ENCODE data around the gene UST.
"Not testable (repeated sequence)": the region's sequence is repeated elsewhere in the genome, so short reads cannot be mapped to it uniquely, and the experiment has no call there.

UST gene

DNA sequence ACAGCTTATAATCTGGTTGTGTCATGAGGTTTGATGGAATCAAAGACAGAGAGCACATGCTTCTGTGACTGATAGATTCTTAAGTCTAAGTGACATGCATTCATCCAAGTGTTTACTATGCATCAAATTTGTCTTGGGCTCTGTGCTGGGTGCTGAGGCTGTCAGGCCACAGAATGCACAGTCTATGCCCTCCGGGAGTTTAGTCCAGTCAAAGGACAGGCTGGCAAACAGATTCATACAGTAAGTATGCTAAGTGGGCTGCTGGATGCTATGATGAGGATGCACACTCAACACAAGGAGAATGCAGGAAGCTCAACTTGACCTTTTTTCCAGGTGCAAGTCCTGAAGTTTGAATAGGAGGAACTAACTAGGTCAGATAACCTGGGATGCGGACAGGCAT, 146.7 kb downstream of the UST start:
- no peak for TF ChIP-seq JUND (IDR thresholded peaks at IDR 0.05; ENCODE audit: low read depth)
- DNase-seq (ENCODE audit: low read depth in 1 of 2, low spot score in 1 of 2) = no peak
- in situ Hi-C loops (cut with HindIII; ENCODE audit: low pct_unique_long_range_greater_than_20kb, low sequenced_read_pairs) = no loop called here

DNA sequence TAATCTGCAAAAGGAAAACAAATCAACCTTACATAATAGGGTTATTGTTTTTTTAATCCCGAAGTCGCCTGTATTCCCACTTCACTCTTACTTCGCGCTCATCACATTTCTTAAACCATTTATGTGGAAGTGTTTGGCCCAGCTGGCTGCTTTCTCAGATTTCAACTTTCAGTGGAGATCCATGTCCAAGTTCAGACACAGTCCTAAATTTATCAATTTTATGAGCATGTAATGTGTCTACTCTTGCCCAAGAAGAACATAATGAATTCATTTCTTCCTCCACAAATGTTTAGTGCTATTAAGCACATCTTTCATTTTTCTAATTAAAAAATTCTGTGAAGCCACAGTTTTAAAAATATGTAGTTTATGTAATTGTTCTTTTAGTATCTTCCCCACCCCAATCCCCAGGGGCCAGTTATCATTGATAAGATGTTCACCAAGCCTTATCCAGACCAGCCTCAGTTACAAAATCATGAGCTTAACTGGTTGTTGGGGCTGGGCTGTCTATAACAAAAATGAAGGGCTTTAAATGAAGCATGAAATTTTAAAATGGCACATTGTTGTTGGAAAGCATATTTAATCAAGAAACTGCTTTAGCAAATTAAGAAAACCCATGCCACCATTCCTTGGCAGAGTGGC, 151.7 kb downstream of the UST start:
- TF ChIP-seq JUND (IDR thresholded peaks at IDR 0.05; ENCODE audit: low read depth) = no peak
- in situ Hi-C loops (cut with HindIII; ENCODE audit: low pct_unique_long_range_greater_than_20kb, low sequenced_read_pairs) = no loop called here
- DNase-seq (ENCODE audit: low read depth in 1 of 2, low spot score in 1 of 2) = no peak

DNA sequence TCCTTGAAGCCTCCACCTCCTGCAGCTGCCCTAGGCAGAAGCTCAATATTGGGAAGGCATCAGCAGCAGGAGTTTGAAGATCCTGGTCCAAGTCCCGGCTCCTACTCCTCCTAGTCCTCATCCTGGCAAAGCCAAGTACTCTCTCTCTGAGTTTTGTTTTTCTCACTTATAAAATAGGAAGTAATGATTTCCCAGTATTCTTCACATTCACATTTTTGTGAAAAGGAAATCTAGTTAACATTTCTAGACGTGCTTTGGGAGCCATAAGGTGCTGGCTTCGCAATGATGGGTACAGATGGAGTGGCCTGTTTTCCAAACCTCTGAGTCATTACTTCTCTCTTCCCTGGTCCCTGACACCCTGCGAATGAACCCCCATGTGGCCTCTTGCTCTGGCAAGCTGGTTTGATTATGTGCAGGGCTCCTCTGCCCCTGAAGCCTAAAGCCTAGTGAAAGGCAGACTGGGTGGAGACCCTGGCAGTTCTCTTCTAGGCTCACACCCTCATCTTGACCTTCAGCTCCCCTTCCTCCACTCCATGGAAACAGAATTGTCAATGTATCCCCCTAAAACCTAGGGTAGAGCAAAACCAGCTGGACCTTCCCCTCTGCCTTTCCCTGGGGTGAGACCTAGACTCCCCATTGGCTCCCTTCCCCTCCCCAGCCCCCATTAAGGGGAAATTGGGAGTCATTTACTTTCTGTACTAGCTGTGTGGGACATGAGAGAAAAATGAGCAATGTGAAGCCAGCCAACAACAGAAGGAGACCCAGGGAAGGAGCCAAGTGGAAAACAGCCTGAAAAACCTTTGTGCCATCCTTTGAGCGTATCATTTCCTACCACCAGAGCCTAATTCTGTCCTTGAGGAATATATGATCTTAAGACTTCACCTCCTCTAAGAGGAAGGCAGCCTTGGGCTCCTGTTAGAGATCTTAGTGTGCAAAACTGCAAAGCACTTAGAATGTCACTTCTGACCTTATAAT, 158.4 kb downstream of the UST start:
- in situ Hi-C loops (cut with HindIII; ENCODE audit: low pct_unique_long_range_greater_than_20kb, low sequenced_read_pairs) = no loop called here

GRCh38 chr6:148905901-148906300, 159.1 kb downstream of the UST start:
- DNase-seq (ENCODE audit: low read depth in 1 of 2, low spot score in 1 of 2) = no peak
- TF ChIP-seq JUND (IDR thresholded peaks at IDR 0.05; ENCODE audit: low read depth) = no peak
- in situ Hi-C loops (cut with HindIII; ENCODE audit: low pct_unique_long_range_greater_than_20kb, low sequenced_read_pairs) = no loop called here

More for the DNA sequence above, 158.4 kb downstream of the UST start:
- no peak for TF ChIP-seq JUND (IDR thresholded peaks at IDR 0.05; ENCODE audit: low read depth)
- no peak for DNase-seq (ENCODE audit: low read depth in 1 of 2, low spot score in 1 of 2)

GRCh38 chr6:148906386-148906785, 159.6 kb downstream of the UST start:
- in situ Hi-C loops (cut with HindIII; ENCODE audit: low pct_unique_long_range_greater_than_20kb, low sequenced_read_pairs) = no loop called here
- TF ChIP-seq JUND (IDR thresholded peaks at IDR 0.05; ENCODE audit: low read depth) = no peak
- DNase-seq (ENCODE audit: low read depth in 1 of 2, low spot score in 1 of 2) = no peak

- in situ Hi-C loops (cut with HindIII; ENCODE audit: low pct_unique_long_range_greater_than_20kb, low sequenced_read_pairs) = no loop called here
- TF ChIP-seq JUND (IDR thresholded peaks at IDR 0.05; ENCODE audit: low read depth) = no peak
- no peak for DNase-seq (ENCODE audit: low read depth in 1 of 2, low spot score in 1 of 2)
Measured at GRCh38 chr6:148907573-148907972, 160.7 kb downstream of the UST start.

GRCh38 chr6:148912252-148912651, 165.4 kb downstream of the UST start:
- no peak for TF ChIP-seq JUND (IDR thresholded peaks at IDR 0.05; ENCODE audit: low read depth)
- in situ Hi-C loops (cut with HindIII; ENCODE audit: low pct_unique_long_range_greater_than_20kb, low sequenced_read_pairs) = no loop called here

GRCh38 chr6:148915810-148916209, 169.0 kb downstream of the UST start:
- in situ Hi-C loops (cut with HindIII; ENCODE audit: low pct_unique_long_range_greater_than_20kb, low sequenced_read_pairs) = no loop called here
- no peak for DNase-seq (ENCODE audit: low read depth in 1 of 2, low spot score in 1 of 2)
- no peak for TF ChIP-seq JUND (IDR thresholded peaks at IDR 0.05; ENCODE audit: low read depth)

More at GRCh38 chr6:148912252-148912651, 165.4 kb downstream of the UST start:
- no peak for DNase-seq (ENCODE audit: low read depth in 1 of 2, low spot score in 1 of 2)

- in situ Hi-C loops (cut with HindIII; ENCODE audit: low pct_unique_long_range_greater_than_20kb, low sequenced_read_pairs); DNase-seq (ENCODE audit: low read depth in 1 of 2, low spot score in 1 of 2): not testable (repeated sequence)
Measured at GRCh38 chr6:148916485-148916884, 169.7 kb downstream of the UST start.

DNA sequence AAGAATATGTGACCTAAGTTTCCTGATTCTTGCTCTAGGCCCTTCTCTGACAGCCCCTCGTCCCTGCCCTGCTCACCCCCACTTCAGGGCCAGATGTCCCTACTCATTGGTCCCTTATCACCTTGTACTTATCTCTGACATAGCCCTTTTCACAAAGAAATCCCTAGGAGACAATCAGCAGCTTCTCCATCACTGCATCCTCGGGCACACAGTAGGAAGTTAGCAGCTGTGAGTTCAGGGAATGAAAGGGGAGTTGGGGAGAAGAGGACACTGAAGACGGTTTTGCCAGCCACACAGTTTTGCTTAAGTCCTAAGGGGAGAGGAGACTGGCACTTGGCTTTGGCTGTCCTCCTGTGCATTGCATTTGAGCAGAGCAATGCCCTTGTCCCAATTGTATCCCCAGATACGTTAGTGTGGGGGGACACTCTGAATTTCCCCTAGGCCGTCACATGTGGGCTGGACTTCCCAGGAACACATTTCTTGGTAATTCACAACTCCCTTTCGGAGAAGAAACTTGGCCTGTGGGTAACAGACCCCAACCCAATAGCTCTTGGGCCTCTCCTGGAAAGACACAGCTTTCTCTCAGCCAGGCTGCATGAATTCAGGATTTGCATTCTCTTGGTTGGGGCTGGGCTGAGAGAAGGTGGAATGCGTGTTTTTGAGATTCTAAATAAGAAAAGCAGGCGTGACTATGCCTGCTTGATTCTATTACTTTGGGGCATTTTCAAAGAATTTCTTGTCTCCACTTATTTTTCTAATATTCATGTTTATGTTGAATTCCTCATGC, 177.6 kb downstream of the UST start:
- DNase-seq (ENCODE audit: low read depth in 1 of 2, low spot score in 1 of 2) = no peak
- in situ Hi-C loops (cut with HindIII; ENCODE audit: low pct_unique_long_range_greater_than_20kb, low sequenced_read_pairs) = no loop called here
- no peak for TF ChIP-seq JUND (IDR thresholded peaks at IDR 0.05; ENCODE audit: low read depth)

DNA sequence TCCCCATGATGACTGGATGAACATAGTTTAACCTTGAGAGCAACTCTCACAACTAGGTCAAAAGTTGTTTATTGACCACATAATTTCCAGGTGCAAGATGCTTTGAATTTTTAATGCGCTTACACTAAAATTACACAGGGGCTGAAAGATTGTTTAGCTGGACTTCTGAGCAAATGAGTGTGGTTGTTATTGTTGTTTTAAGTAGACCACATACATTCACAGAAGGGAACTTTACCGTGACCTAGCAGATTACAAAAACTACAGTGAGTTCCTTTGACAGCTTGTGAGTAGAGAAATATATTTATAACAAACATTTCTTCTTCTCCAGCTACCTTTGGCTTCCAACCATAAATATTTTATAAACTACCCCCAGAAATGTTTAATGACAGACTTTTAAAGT, 178.9 kb downstream of the UST start:
- no peak for DNase-seq (ENCODE audit: low read depth in 1 of 2, low spot score in 1 of 2)
- no peak for TF ChIP-seq JUND (IDR thresholded peaks at IDR 0.05; ENCODE audit: low read depth)
- in situ Hi-C loops (cut with HindIII; ENCODE audit: low pct_unique_long_range_greater_than_20kb, low sequenced_read_pairs) = no loop called here

DNA sequence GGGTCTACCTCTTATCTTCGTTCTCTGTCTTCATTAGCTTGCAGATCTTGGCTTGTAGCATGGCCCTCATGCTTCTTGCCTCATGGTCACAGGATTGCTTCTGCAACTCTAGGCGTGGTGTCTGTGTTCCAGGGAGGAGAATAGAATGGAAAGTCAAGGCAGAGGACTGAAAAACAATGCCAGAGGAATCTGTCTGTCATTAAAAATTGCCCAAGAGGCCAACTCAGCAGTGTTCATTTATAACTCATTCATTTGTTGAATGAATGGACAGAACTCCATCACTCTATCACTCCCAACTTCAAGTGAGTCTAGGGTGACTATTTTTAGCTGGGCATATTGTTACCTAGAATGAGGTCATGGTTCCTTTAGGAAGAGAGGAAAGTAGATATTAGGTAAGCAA, 179.6 kb downstream of the UST start:
- no peak for TF ChIP-seq JUND (IDR thresholded peaks at IDR 0.05; ENCODE audit: low read depth)
- no peak for DNase-seq (ENCODE audit: low read depth in 1 of 2, low spot score in 1 of 2)
- in situ Hi-C loops (cut with HindIII; ENCODE audit: low pct_unique_long_range_greater_than_20kb, low sequenced_read_pairs) = no loop called here

Measured in T47D (cell line).